GM18868 (cell line): ENCODE data around the gene POLR2C.
A peak's percentile ranks its signal among the peaks of the same experiment; 100 is the strongest.

Source experiments
- ATAC-seq: cut with Tn5 transposase; IDR thresholded peaks from one replicate; pipeline ENCODE4 v1.9.1; 2021; ENCODE audit warnings: mild to moderate bottlenecking, moderate library complexity; ENCODE audit not compliant: unreplicated experiment

Gene POLR2C

GRCh38 chr16:57447186-57447962, 15.1 kb upstream of the POLR2C start, which contains the start of the genes CIAPIN1 and COQ9:
Gene CIAPIN1, minus strand, starts transcription at chr16:57447385. Its CDS starts 6,457 bp downstream, at chr16:57440928.
Gene COQ9, plus strand, starts transcription at chr16:57447479. Its CDS starts 27 bp downstream, at chr16:57447506.
- ATAC-seq, result peak; percentile 99

- no peak for ATAC-seq
These were observed 10.5 kb upstream of the POLR2C start for GRCh38 chr16:57452021-57452420.

GRCh38 chr16:57462978-57463362, 491 bp downstream of the POLR2C start:
- no peak for ATAC-seq

GRCh38 chr16:57464523-57464922, 2.0 kb downstream of the POLR2C start:
- no peak for ATAC-seq

GRCh38 chr16:57468346-57468745, 5.9 kb downstream of the POLR2C start:
- ATAC-seq, result no peak

- no peak for ATAC-seq
These were observed 6.6 kb downstream of the POLR2C start for GRCh38 chr16:57469046-57469445.

GRCh38 chr16:57469917-57470470, 7.5 kb downstream of the POLR2C start:
- no peak for ATAC-seq

GRCh38 chr16:57470711-57471110, 8.2 kb downstream of the POLR2C start:
- ATAC-seq, result no peak

- ATAC-seq, result no peak
These were observed 8.7 kb downstream of the POLR2C start for GRCh38 chr16:57471209-57471608.

- ATAC-seq, result no peak
These were observed 9.6 kb downstream of the POLR2C start for GRCh38 chr16:57471852-57472664.

GRCh38 chr16:57472665-57473060, 10.2 kb downstream of the POLR2C start:
- ATAC-seq, result no peak

GRCh38 chr16:57473176-57473840, 10.8 kb downstream of the POLR2C start:
- no peak for ATAC-seq

- ATAC-seq, result no peak
These were observed 11.4 kb downstream of the POLR2C start for GRCh38 chr16:57473906-57474305.

- ATAC-seq, result no peak
These were observed 12.5 kb downstream of the POLR2C start for GRCh38 chr16:57474671-57475661.

- peak; percentile 96 for ATAC-seq
These were observed 13.3 kb downstream of the POLR2C start for GRCh38 chr16:57475711-57476339.

- no peak for ATAC-seq
These were observed 14.3 kb downstream of the POLR2C start for GRCh38 chr16:57476546-57477410.

- ATAC-seq, result no peak
These were observed 15.2 kb downstream of the POLR2C start for GRCh38 chr16:57477531-57478202.
